PC-3 (cell line): ENCODE data around the gene CCDC136.

Experiments used
- EZH2 ChIP-seq: fragments of 300-600 bp; sonication (generic); IDR thresholded peaks from one replicate; pipeline ENCODE4 v1.6.1; 2017; ENCODE audit warnings: antibody characterized with exemption, mild to moderate bottlenecking, low read length; ENCODE audit not compliant: unreplicated experiment
- TF ChIP-seq, protein P1 (sequence below): fragments of 300-600 bp; sonication (generic); conservative IDR thresholded peaks from 2 replicates; pipeline ENCODE4 v1.5.1; 2017; ENCODE audit warnings: antibody characterized with exemption, low read depth, mild to moderate bottlenecking, low read length

- TF ChIP-seq, protein P1, sequence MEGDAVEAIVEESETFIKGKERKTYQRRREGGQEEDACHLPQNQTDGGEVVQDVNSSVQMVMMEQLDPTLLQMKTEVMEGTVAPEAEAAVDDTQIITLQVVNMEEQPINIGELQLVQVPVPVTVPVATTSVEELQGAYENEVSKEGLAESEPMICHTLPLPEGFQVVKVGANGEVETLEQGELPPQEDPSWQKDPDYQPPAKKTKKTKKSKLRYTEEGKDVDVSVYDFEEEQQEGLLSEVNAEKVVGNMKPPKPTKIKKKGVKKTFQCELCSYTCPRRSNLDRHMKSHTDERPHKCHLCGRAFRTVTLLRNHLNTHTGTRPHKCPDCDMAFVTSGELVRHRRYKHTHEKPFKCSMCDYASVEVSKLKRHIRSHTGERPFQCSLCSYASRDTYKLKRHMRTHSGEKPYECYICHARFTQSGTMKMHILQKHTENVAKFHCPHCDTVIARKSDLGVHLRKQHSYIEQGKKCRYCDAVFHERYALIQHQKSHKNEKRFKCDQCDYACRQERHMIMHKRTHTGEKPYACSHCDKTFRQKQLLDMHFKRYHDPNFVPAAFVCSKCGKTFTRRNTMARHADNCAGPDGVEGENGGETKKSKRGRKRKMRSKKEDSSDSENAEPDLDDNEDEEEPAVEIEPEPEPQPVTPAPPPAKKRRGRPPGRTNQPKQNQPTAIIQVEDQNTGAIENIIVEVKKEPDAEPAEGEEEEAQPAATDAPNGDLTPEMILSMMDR, result no peak
- no peak for TF ChIP-seq EZH2
Measured at GRCh38 chr7:128788446-128789412, 3.0 kb upstream of the CCDC136 start.
